KMS-11 (cell line): ENCODE results near the gene RXRA.

Source experiments
- H2AFZ ChIP-seq: fragments of 200-600 bp; sonication (generic); 2 replicates; pipeline ENCODE4 v1.6.1; 2016; ENCODE audit warnings: antibody characterized with exemption, mixed run types, low read depth
- H3K27ac ChIP-seq: fragments of 200-600 bp; sonication (generic); 2 replicates; pipeline ENCODE4 v1.6.1; 2016; ENCODE audit warnings: mild to moderate bottlenecking, mixed run types
- H3K27me3 ChIP-seq: fragments of 200-600 bp; sonication (generic); 2 replicates; pipeline ENCODE4 v1.6.1; 2017; ENCODE audit warnings: mild to moderate bottlenecking, low read depth, mixed run types, moderate library complexity; ENCODE audit not compliant: insufficient read depth
- H3K36me3 ChIP-seq: fragments of 200-600 bp; sonication (generic); 2 replicates; pipeline ENCODE4 v1.6.1; 2017; ENCODE audit warnings: mild to moderate bottlenecking, mixed run types; ENCODE audit not compliant: insufficient read depth
- H3K4me1 ChIP-seq: fragments of 200-600 bp; sonication (generic); 2 replicates; pipeline ENCODE4 v1.6.1; 2016; ENCODE audit warnings: mild to moderate bottlenecking, low read depth, mixed run types; ENCODE audit not compliant: poor library complexity, severe bottlenecking
- H3K4me2 ChIP-seq: fragments of 200-600 bp; sonication (generic); 2 replicates; pipeline ENCODE4 v1.7.0; 2016; ENCODE audit warnings: mild to moderate bottlenecking, mixed run types
- H3K4me3 ChIP-seq: fragments of 200-600 bp; sonication (generic); IDR thresholded peaks from 2 replicates; pipeline ENCODE4 v1.6.1; 2017; ENCODE audit warnings: low read depth, low read length, mixed read lengths; ENCODE audit not compliant: insufficient read depth
- H3K79me2 ChIP-seq: fragments of 200-600 bp; sonication (generic); 2 replicates; pipeline ENCODE4 v1.6.1; 2016; ENCODE audit warnings: low read depth, mixed run types; ENCODE audit not compliant: insufficient read depth
- H3K9ac ChIP-seq: fragments of 200-600 bp; sonication (generic); 2 replicates; pipeline ENCODE4 v1.6.1; 2016; ENCODE audit warnings: mild to moderate bottlenecking, mixed run types
- H4K20me1 ChIP-seq: fragments of 200-600 bp; sonication (generic); 2 replicates; pipeline ENCODE4 v1.6.1; 2016; ENCODE audit warnings: mild to moderate bottlenecking, mixed run types; ENCODE audit not compliant: insufficient read depth
- CTCF ChIP-seq: fragments of 200-600 bp; sonication (generic); conservative IDR thresholded peaks from 2 replicates; pipeline ENCODE4 v1.6.1; 2017; ENCODE audit warnings: low read depth, mild to moderate bottlenecking, antibody characterized with exemption, low read length, moderate library complexity, mixed read lengths

RXRA gene

GRCh38 chr9:134339183-134339806 is 13.0 kb downstream of the RXRA start:
- Histone ChIP-seq H3K9ac (no peak overlapping the region), H3K79me2 (peaks cover 3% of the 10 kb centered on the region; the same call in 1 of the 2 replicates), H3K36me3 (no peaks in the 10 kb centered on the region), H4K20me1 (no peaks in the 10 kb centered on the region), H3K4me3 (no peak overlapping the region), H3K4me1 (no peaks in the 10 kb centered on the region), H3K27ac (no peak overlapping the region), H3K4me2 (no peak overlapping the region), H2AFZ (no peak overlapping the region), H3K27me3 (no peaks in the 10 kb centered on the region)
- no peak for TF ChIP-seq CTCF

- Histone ChIP-seq H3K36me3 (no peaks in the 10 kb centered on the region), H2AFZ (no peak overlapping the region), H3K27ac (no peak overlapping the region), H4K20me1 (no peaks in the 10 kb centered on the region), H3K4me1 (no peaks in the 10 kb centered on the region), H3K79me2 (peaks cover 8% of the 10 kb centered on the region; the same call in 1 of the 2 replicates), H3K4me2 (no peak overlapping the region), H3K27me3 (no peaks in the 10 kb centered on the region), H3K4me3 (no peak overlapping the region), H3K9ac (no peak overlapping the region)
- TF ChIP-seq CTCF, result no peak
Observed at GRCh38 chr9:134340475-134341160, 14.4 kb downstream of the RXRA start.

GRCh38 chr9:134341306-134341705 is 15.1 kb downstream of the RXRA start:
- no peak overlapping the region for H3K4me2 ChIP-seq
- H3K4me3 ChIP-seq, result no peak overlapping the region
- no peak for TF ChIP-seq CTCF
- no peak overlapping the region for H3K9ac ChIP-seq
- no peak overlapping the region for H3K27ac ChIP-seq
- H3K36me3 ChIP-seq, result no peaks in the 10 kb centered on the region
- no peak overlapping the region for H2AFZ ChIP-seq
- H3K27me3 ChIP-seq, result no peaks in the 10 kb centered on the region
- H3K79me2 ChIP-seq, result peaks cover 8% of the 10 kb centered on the region; the same call in 1 of the 2 replicates
- no peaks in the 10 kb centered on the region for H3K4me1 ChIP-seq
- H4K20me1 ChIP-seq, result no peaks in the 10 kb centered on the region

- no peak overlapping the region for H2AFZ ChIP-seq
- no peaks in the 10 kb centered on the region for H3K36me3 ChIP-seq
- TF ChIP-seq CTCF, result no peak
- no peaks in the 10 kb centered on the region for H3K4me1 ChIP-seq
- no peak overlapping the region for H3K9ac ChIP-seq
- no peak overlapping the region for H3K4me2 ChIP-seq
- H4K20me1 ChIP-seq, result no peaks in the 10 kb centered on the region
- H3K4me3 ChIP-seq, result no peak overlapping the region
- H3K79me2 ChIP-seq, result peaks cover 8% of the 10 kb centered on the region; the same call in 1 of the 2 replicates
- no peak overlapping the region for H3K27ac ChIP-seq
- no peaks in the 10 kb centered on the region for H3K27me3 ChIP-seq
Observed at GRCh38 chr9:134341929-134342745, 15.9 kb downstream of the RXRA start.
